T follicular helper cell (primary cell): Measurements from ENCODE around the gene ZBTB38.

ENCODE experiments used
- DNase-seq: peaks from one replicate; pipeline ENCODE4 v3.0.0-alpha.2; 2020; ENCODE audit warnings: low read depth

The ZBTB38 gene

GRCh38 chr3:141387516-141387915, 19.2 kb downstream of the ZBTB38 start:
- no peak for DNase-seq

- no peak for DNase-seq
These were observed 20.1 kb downstream of the ZBTB38 start for GRCh38 chr3:141388395-141388794.

- no peak for DNase-seq
These were observed 20.7 kb downstream of the ZBTB38 start for GRCh38 chr3:141388823-141389621.

GRCh38 chr3:141389703-141390102, 21.4 kb downstream of the ZBTB38 start:
- DNase-seq, result no peak

GRCh38 chr3:141390747-141391146, 22.4 kb downstream of the ZBTB38 start:
- no peak for DNase-seq

GRCh38 chr3:141391298-141391990, 23.1 kb downstream of the ZBTB38 start:
- no peak for DNase-seq

- no peak for DNase-seq
These were observed 23.6 kb downstream of the ZBTB38 start for GRCh38 chr3:141391991-141392316.

GRCh38 chr3:141392416-141392815, 24.1 kb downstream of the ZBTB38 start:
- DNase-seq, result no peak

- no peak for DNase-seq
These were observed 24.8 kb downstream of the ZBTB38 start for GRCh38 chr3:141392897-141393734.

GRCh38 chr3:141393735-141394076, 25.4 kb downstream of the ZBTB38 start:
- no peak for DNase-seq

GRCh38 chr3:141394560-141394959, 26.3 kb downstream of the ZBTB38 start:
- DNase-seq, result no peak

GRCh38 chr3:141395005-141395589, 26.8 kb downstream of the ZBTB38 start:
- DNase-seq, result no peak

GRCh38 chr3:141397996-141398395, 29.7 kb downstream of the ZBTB38 start:
- DNase-seq, result no peak

GRCh38 chr3:141399200-141399599, 30.9 kb downstream of the ZBTB38 start:
- DNase-seq, result no peak

GRCh38 chr3:141400073-141400971, 32.0 kb downstream of the ZBTB38 start:
- no peak for DNase-seq

- DNase-seq, result no peak
These were observed 32.8 kb downstream of the ZBTB38 start for GRCh38 chr3:141401095-141401494.

GRCh38 chr3:141401573-141402475, 33.5 kb downstream of the ZBTB38 start:
- DNase-seq, result no peak

GRCh38 chr3:141402476-141403171, 34.3 kb downstream of the ZBTB38 start:
- DNase-seq, result no peak

- DNase-seq, result no peak
These were observed 35.3 kb downstream of the ZBTB38 start for GRCh38 chr3:141403576-141403975.

GRCh38 chr3:141405025-141405424, 36.7 kb downstream of the ZBTB38 start:
- no peak for DNase-seq
